A673 (cell line): ENCODE data around the gene TTLL4. TPM values are rescaled to one million over a fixed set of nuclear protein-coding genes. Genes with fewer than 3 reads are reported as not detected.

Experiments used
- BruUV-seq: library from RNA; stranded (reverse); fragments of 400-500 nt; replicated peaks from 2 replicates; lab custom pipeline; 2021; lab: Mats Ljungman, UMichigan
- CTCF ChIA-PET: fragments of 300-600 bp; sonication (Branson Sonifier 250); formaldehyde crosslinking; loops from one replicate; lab custom pipeline; 2022; ENCODE audit warnings: antibody characterized with exemption; lab: Charles Lee
- POLR2A ChIA-PET: fragments of 300-600 bp; sonication (Branson Sonifier 250); formaldehyde crosslinking; loops from one replicate; lab custom pipeline; 2022; ENCODE audit warnings: antibody characterized with exemption; ENCODE audit not compliant: low non-redundant PET; lab: Charles Lee
- DNase-seq: peaks from one replicate; pipeline ENCODE4 v3.0.0-alpha.2; 2015; ENCODE audit warnings: low spot score
- H3K27ac ChIP-seq: fragments of 200-600 bp; sonication (generic); 2 replicates; pipeline ENCODE4 v1.5.1; 2016; ENCODE audit warnings: mixed run types, low read depth, mild to moderate bottlenecking, mixed read lengths, antibody characterized with exemption, low read length; ENCODE audit not compliant: poor library complexity, severe bottlenecking
- H3K27me3 ChIP-seq: fragments of 200-600 bp; sonication (generic); replicated peaks from 2 replicates; pipeline ENCODE4 v1.6.1; 2017; ENCODE audit warnings: mixed run types, low read depth, mild to moderate bottlenecking, mixed read lengths, antibody characterized with exemption, low read length; ENCODE audit not compliant: insufficient read depth, poor library complexity
- H3K36me3 ChIP-seq: fragments of 200-600 bp; sonication (generic); 2 replicates; pipeline ENCODE4 v1.6.1; 2016; ENCODE audit warnings: mixed run types, mild to moderate bottlenecking, mixed read lengths, antibody characterized with exemption, low read length; ENCODE audit not compliant: insufficient read depth, poor library complexity, severe bottlenecking
- H3K4me1 ChIP-seq: fragments of 200-600 bp; sonication (generic); 2 replicates; pipeline ENCODE4 v1.6.1; 2017; ENCODE audit warnings: mixed run types, mild to moderate bottlenecking, mixed read lengths, antibody characterized with exemption, low read length; ENCODE audit not compliant: insufficient read depth, poor library complexity, severe bottlenecking
- H3K4me3 ChIP-seq: fragments of 200-600 bp; sonication (generic); 2 replicates; pipeline ENCODE4 v1.5.1; 2016; ENCODE audit warnings: low read depth, mixed run types, mild to moderate bottlenecking, mixed read lengths, low read length; ENCODE audit not compliant: poor library complexity, severe bottlenecking
- H3K9me3 ChIP-seq: fragments of 200-600 bp; sonication (generic); 2 replicates; pipeline ENCODE4 v1.6.1; 2016; ENCODE audit warnings: mixed run types, low read depth, mild to moderate bottlenecking, mixed read lengths, antibody characterized with exemption, low read length; ENCODE audit not compliant: poor library complexity, severe bottlenecking
- CTCF ChIP-seq: fragments of 300-800, 200-600 bp; sonication (generic); conservative IDR thresholded peaks from 2 replicates; pipeline ENCODE4 v1.5.1; 2017; ENCODE audit warnings: low read depth, mild to moderate bottlenecking, antibody characterized with exemption, low read length, moderate library complexity, mixed read lengths
- EZH2 ChIP-seq: fragments of 200-600 bp; sonication (generic); IDR thresholded peaks from 2 replicates; pipeline ENCODE4 v1.6.1; 2017; ENCODE audit warnings: borderline replicate concordance, low read depth, mild to moderate bottlenecking, mixed read lengths, antibody characterized with exemption, low read length; ENCODE audit not compliant: poor library complexity, severe bottlenecking
- intact Hi-C: fragments of 100-400 bp; cut with micrococcal nuclease; formaldehyde crosslinking; loops from one replicate; pipeline ENCODE4 v1.10.0; 2022; ENCODE audit not compliant: unreplicated experiment
- total RNA-seq: library from RNA; stranded (reverse); gene quantifications from 2 replicates; pipeline ENCODE4 v1.2.3, GENCODE V29; 2021

Gene TTLL4
- total RNA-seq, 1 experiment from 2014 or later, result 100 TPM

- no TSS peak for BruUV-seq
- H3K27ac ChIP-seq, result no peak overlapping the region
- intact Hi-C loops, result no loop called here
- TF ChIP-seq EZH2, result no peak
- no peak for TF ChIP-seq CTCF
- no peaks in the 10 kb centered on the region for H3K4me1 ChIP-seq
- POLR2A ChIA-PET, result no interaction called here
- no peaks in the 10 kb centered on the region for H3K36me3 ChIP-seq
- no peaks in the 10 kb centered on the region for H3K9me3 ChIP-seq
- no peak overlapping the region for H3K4me3 ChIP-seq
- no peak for DNase-seq
- peaks cover 16% of the 10 kb centered on the region for H3K27me3 ChIP-seq
- CTCF ChIA-PET, result no interaction called here
Observed at GRCh38 chr2:218782528-218782844, 71.9 kb downstream of the TTLL4 start.

DNA sequence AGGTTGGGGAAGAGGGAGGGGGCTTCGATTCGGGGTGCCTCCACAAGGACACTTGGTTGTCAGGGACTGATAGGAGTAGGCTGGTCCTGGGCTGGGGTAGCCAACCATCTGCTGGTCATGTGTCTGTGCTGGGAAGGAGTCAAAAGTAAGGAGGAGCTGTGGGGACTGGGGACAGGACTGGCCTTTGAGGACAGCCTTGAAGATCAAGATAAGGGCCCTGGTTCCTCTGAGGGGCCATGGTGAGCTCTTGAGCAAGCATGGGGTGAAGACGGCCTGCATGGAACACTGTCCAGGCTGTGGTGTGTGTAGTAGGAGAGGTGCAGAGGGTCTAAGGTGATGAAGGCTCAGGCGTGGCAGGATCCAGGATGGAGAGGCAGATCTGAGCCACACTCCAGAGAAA is 73.1 kb downstream of the TTLL4 start:
- Histone ChIP-seq H3K9me3 (no peaks in the 10 kb centered on the region), H3K27ac (no peak overlapping the region), H3K4me1 (no peaks in the 10 kb centered on the region), H3K36me3 (no peaks in the 10 kb centered on the region), H3K27me3 (peaks cover 16% of the 10 kb centered on the region), H3K4me3 (no peak overlapping the region)
- ChIA-PET POLR2A (no interaction called here), CTCF (no interaction called here)
- no peak for DNase-seq
- intact Hi-C loops, result no loop called here
- BruUV-seq, result no TSS peak
- TF ChIP-seq CTCF (no peak), EZH2 (no peak)

GRCh38 chr2:218785103-218785502 is 74.5 kb downstream of the TTLL4 start:
- H3K36me3 ChIP-seq, result no peaks in the 10 kb centered on the region
- POLR2A ChIA-PET, result no interaction called here
- H3K4me3 ChIP-seq, result no peak overlapping the region
- no peak for TF ChIP-seq EZH2
- no peak for TF ChIP-seq CTCF
- intact Hi-C loops, result no loop called here
- no TSS peak for BruUV-seq
- H3K4me1 ChIP-seq, result no peaks in the 10 kb centered on the region
- no peak for DNase-seq
- H3K27me3 ChIP-seq, result peaks cover 16% of the 10 kb centered on the region
- no peak overlapping the region for H3K27ac ChIP-seq
- CTCF ChIA-PET, result no interaction called here
- H3K9me3 ChIP-seq, result no peaks in the 10 kb centered on the region
